PC-9 (cell line): ENCODE data around the gene OR7G3.

ENCODE experiments used
- EZH2 ChIP-seq: fragments of 200-600 bp; sonication (generic); IDR thresholded peaks from 2 replicates; pipeline ENCODE4 v1.8.0; 2017; ENCODE audit warnings: antibody characterized with exemption, low read depth
- TF ChIP-seq, protein P1 (sequence below): fragments of 200-600 bp; sonication (generic); conservative IDR thresholded peaks from 2 replicates; pipeline ENCODE4 v1.6.1; 2017; ENCODE audit warnings: mixed run types, antibody characterized with exemption, mild to moderate bottlenecking, moderate library complexity

- TF ChIP-seq, protein P1, sequence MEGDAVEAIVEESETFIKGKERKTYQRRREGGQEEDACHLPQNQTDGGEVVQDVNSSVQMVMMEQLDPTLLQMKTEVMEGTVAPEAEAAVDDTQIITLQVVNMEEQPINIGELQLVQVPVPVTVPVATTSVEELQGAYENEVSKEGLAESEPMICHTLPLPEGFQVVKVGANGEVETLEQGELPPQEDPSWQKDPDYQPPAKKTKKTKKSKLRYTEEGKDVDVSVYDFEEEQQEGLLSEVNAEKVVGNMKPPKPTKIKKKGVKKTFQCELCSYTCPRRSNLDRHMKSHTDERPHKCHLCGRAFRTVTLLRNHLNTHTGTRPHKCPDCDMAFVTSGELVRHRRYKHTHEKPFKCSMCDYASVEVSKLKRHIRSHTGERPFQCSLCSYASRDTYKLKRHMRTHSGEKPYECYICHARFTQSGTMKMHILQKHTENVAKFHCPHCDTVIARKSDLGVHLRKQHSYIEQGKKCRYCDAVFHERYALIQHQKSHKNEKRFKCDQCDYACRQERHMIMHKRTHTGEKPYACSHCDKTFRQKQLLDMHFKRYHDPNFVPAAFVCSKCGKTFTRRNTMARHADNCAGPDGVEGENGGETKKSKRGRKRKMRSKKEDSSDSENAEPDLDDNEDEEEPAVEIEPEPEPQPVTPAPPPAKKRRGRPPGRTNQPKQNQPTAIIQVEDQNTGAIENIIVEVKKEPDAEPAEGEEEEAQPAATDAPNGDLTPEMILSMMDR = no peak
- no peak for TF ChIP-seq EZH2
Measured at GRCh38 chr19:9149997-9150396, 23.2 kb upstream of the OR7G3 start.
